NCI-H1694 (cell line): Measurements from ENCODE around the gene CKAP5.

ENCODE experiments used
- DNase-seq: peaks from one replicate; lab custom pipeline; 2025; lab: John Stamatoyannopoulos, UW

CKAP5 gene

GRCh38 chr11:46845740-46846509 is at the start of gene CKAP5:
TSS of gene CKAP5 (minus strand) at chr11:46846280. CDS start at chr11:46821231, 25,049 bp downstream.
- DNase-seq, result peak; percentile 74

- peak; percentile 68 for DNase-seq
Observed at GRCh38 chr11:46895821-46896220, 49.7 kb upstream of the CKAP5 start.

GRCh38 chr11:46894961-46895360 is 48.9 kb upstream of the CKAP5 start:
- DNase-seq, result no peak

GRCh38 chr11:46894506-46894905 is 48.4 kb upstream of the CKAP5 start:
- no peak for DNase-seq

GRCh38 chr11:46892838-46893237 is 46.8 kb upstream of the CKAP5 start:
- DNase-seq, result no peak

GRCh38 chr11:46892109-46892508 is 46.0 kb upstream of the CKAP5 start:
- DNase-seq, result no peak

GRCh38 chr11:46890665-46891064 is 44.6 kb upstream of the CKAP5 start:
- DNase-seq, result no peak

- DNase-seq, result peak; percentile 79
Observed at GRCh38 chr11:46889689-46890475, 43.8 kb upstream of the CKAP5 start.

GRCh38 chr11:46889251-46889650 is 43.2 kb upstream of the CKAP5 start:
- DNase-seq, result no peak

GRCh38 chr11:46888636-46889035 is 42.6 kb upstream of the CKAP5 start:
- no peak for DNase-seq

- no peak for DNase-seq
Observed at GRCh38 chr11:46886211-46886610, 40.1 kb upstream of the CKAP5 start.

- DNase-seq, result no peak
Observed at GRCh38 chr11:46879056-46879585, 33.0 kb upstream of the CKAP5 start.

- DNase-seq, result no peak
Observed at GRCh38 chr11:46877580-46877979, 31.5 kb upstream of the CKAP5 start.

- no peak for DNase-seq
Observed at GRCh38 chr11:46876471-46876870, 30.4 kb upstream of the CKAP5 start.

- no peak for DNase-seq
Observed at GRCh38 chr11:46874586-46874985, 28.5 kb upstream of the CKAP5 start.

GRCh38 chr11:46868912-46869311 is 22.8 kb upstream of the CKAP5 start:
- DNase-seq, result no peak

- DNase-seq, result no peak
Observed at GRCh38 chr11:46865340-46865739, 19.3 kb upstream of the CKAP5 start.

- no peak for DNase-seq
Observed at GRCh38 chr11:46860218-46860617, 14.1 kb upstream of the CKAP5 start.

- DNase-seq, result no peak
Observed at GRCh38 chr11:46858920-46859546, 13.0 kb upstream of the CKAP5 start.

GRCh38 chr11:46857666-46858065 is 11.6 kb upstream of the CKAP5 start:
- no peak for DNase-seq

- no peak for DNase-seq
Observed at GRCh38 chr11:46856605-46857343, 10.7 kb upstream of the CKAP5 start.

GRCh38 chr11:46855863-46856262 is 9.8 kb upstream of the CKAP5 start:
- DNase-seq, result no peak
